IPS-18a (cell line): ENCODE data around the gene MAP3K12.
"Not testable (repeated sequence)": the region's sequence is repeated elsewhere in the genome, so short reads cannot be mapped to it uniquely, and the experiment has no call there.

Experiments
- H3K27ac ChIP-seq: one replicate; pipeline ENCODE4 v1.5.1; 2013; ENCODE audit warnings: low read length
- H3K27me3 ChIP-seq: one replicate; pipeline ENCODE4 v1.6.1; 2013; ENCODE audit warnings: mild to moderate bottlenecking, low read length; ENCODE audit not compliant: control insufficient read depth, insufficient read depth
- H3K36me3 ChIP-seq: one replicate; pipeline ENCODE4 v1.6.1; 2013; ENCODE audit warnings: low read depth, low read length; ENCODE audit not compliant: control insufficient read depth
- H3K4me1 ChIP-seq: one replicate; pipeline ENCODE4 v1.6.1; 2013; ENCODE audit warnings: low read depth, low read length; ENCODE audit not compliant: control insufficient read depth
- H3K4me3 ChIP-seq: one replicate; pipeline ENCODE4 v1.5.1; 2013; ENCODE audit warnings: low read length
- H3K9ac ChIP-seq: one replicate; pipeline ENCODE4 v1.6.1; 2013; ENCODE audit warnings: mild to moderate bottlenecking, low read length, moderate library complexity
- H3K9me3 ChIP-seq: one replicate; pipeline ENCODE4 v1.6.1; 2013; ENCODE audit warnings: low read depth, low read length; ENCODE audit not compliant: control insufficient read depth

MAP3K12 gene

DNA sequence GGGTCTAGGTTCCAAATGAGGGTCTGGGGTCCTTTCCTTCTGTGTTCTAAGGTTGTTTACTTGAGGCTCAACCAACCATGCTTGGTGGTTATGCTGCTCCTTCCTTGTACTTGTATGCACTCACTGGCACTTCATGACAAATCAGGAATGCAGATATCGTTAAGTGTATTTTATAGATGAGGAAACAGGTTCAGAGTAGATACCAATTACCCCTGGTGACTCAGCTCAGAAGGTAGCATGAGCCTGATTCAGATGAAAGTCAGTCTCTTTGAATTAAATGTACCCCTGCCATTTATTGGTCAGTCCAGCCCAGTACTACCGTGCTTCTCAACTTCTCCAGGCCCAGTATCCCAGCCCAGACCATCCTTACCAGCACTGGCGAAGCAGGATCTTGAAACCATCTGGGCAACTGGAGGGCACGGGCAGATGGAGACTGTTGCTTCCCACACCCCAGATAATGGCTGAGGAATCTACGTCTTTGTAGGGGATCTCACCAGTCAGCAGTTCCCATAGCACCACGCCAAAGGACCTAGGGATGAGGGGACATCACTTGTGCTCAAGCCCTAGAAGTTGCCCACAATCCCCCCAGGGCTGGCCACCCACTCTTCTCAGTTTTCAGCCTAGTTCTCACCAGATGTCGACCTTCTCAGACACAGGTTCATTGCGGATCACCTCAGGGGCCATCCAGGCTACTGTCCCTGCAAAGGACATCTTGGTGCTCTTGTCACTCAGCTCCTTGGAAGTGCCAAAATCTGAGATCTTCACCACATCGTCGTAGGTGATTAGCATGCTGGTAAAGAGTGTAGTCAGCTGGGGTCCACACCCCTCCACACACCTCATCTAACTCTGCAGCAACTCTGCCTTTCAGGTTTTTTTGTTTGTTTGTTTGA, 14.3 kb downstream of the MAP3K12 start:
- Histone ChIP-seq H3K9me3 (no peaks in the 10 kb centered on the region), H3K4me1 (no peaks in the 10 kb centered on the region), H3K4me3 (no peak overlapping the region), H3K9ac (no peak overlapping the region), H3K27ac (no peak overlapping the region), H3K36me3 (peaks cover 41% of the 10 kb centered on the region), H3K27me3 (no peaks in the 10 kb centered on the region)

DNA sequence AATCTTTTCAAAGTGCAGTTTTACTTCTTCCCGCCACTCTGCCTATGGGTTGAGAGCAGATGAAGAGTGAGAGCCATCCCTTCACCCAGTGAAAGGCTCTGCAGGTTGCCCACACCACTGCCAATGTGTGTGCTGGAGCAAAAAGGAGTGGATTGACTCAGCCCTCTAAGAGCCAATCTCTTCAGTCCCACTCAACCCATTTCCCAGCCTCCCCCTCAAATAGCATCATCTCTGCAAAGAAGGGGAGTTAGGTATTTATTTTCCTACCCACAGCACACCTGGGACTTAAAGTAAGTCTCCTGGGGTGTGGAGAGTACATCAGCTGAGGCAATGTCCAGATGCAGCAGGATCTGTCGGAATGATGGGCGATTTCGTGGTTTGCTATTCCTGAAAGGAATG, 15.3 kb downstream of the MAP3K12 start:
- no peak overlapping the region for H3K27ac ChIP-seq
- H3K4me1 ChIP-seq: no peaks in the 10 kb centered on the region
- H3K9me3 ChIP-seq: no peaks in the 10 kb centered on the region
- H3K9ac ChIP-seq: no peak overlapping the region
- no peak overlapping the region for H3K4me3 ChIP-seq
- H3K27me3 ChIP-seq: no peaks in the 10 kb centered on the region
- peaks cover 51% of the 10 kb centered on the region for H3K36me3 ChIP-seq

GRCh38 chr12:53483225-53483978, 15.9 kb downstream of the MAP3K12 start:
- Histone ChIP-seq H3K9ac (no peak overlapping the region), H3K4me3 (no peak overlapping the region), H3K36me3 (peaks cover 57% of the 10 kb centered on the region), H3K27ac (no peak overlapping the region), H3K9me3 (no peaks in the 10 kb centered on the region), H3K27me3 (no peaks in the 10 kb centered on the region), H3K4me1 (no peaks in the 10 kb centered on the region)

DNA sequence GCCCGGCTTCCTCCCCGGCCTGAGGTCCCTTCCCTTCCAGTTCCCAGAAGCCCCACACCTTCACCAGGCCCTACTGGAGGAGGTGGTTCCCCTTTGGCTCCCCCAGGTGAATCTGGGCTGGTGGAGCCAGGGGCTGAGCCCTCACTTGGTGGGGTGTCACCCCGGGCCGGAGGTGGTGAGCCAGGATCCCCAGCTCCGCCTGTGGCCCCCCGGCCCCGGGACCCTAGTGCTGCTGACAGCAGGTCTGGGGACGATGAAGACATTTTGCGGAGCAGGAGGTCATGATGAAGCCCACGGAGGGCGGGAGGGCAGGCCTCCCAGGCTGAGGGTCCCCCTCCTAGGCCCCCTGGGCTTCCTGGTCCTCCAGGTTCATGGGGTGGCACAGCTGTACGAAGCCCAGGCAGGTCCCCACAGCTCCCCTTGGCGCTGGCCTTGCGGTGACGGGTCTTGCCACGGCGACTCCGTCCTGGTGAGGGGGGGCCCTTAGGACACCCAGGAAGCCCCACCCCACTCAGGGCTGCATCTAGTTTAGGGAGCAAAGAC, 16.6 kb downstream of the MAP3K12 start:
- H3K9me3 ChIP-seq: no peaks in the 10 kb centered on the region
- H3K4me3 ChIP-seq: no peak overlapping the region
- no peak overlapping the region for H3K9ac ChIP-seq
- H3K4me1 ChIP-seq: no peaks in the 10 kb centered on the region
- peaks cover 64% of the 10 kb centered on the region for H3K36me3 ChIP-seq
- no peaks in the 10 kb centered on the region for H3K27me3 ChIP-seq
- no peak overlapping the region for H3K27ac ChIP-seq

DNA sequence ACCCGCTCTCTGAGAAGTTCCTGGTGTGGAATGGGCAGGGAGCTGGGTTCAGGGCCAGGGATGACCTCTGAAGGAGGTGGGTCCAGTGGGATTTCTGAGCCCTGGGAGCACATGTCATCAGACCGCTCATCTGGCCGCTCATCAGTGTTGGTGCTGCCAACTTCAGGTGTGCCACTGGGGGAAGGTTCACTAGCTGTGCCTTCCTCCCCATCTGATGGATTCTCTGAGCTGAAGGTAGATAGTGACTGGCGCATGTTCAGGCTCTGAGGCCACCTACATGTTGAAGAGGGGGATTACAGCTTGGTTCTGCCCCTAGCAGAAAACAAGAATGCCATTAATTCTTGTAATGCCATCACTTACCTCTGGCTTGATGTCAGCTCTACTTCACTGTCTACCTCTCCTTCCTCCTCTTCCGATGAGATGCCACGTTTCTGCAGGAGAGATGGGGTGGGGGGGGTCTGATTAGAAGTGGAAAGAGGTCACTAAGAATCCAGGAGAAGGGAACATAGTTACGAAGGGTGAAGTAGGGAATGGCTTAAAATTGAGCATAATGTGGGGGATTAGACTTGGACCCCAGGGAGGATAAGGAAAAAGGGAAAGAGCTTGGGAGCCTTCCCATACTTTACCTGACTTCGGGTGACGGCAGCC, 17.2 kb downstream of the MAP3K12 start:
- H3K4me1 ChIP-seq: no peaks in the 10 kb centered on the region
- no peak overlapping the region for H3K4me3 ChIP-seq
- no peaks in the 10 kb centered on the region for H3K9me3 ChIP-seq
- H3K27ac ChIP-seq: no peak overlapping the region
- H3K9ac ChIP-seq: no peak overlapping the region
- peaks cover 68% of the 10 kb centered on the region for H3K36me3 ChIP-seq
- H3K27me3 ChIP-seq: no peaks in the 10 kb centered on the region

DNA sequence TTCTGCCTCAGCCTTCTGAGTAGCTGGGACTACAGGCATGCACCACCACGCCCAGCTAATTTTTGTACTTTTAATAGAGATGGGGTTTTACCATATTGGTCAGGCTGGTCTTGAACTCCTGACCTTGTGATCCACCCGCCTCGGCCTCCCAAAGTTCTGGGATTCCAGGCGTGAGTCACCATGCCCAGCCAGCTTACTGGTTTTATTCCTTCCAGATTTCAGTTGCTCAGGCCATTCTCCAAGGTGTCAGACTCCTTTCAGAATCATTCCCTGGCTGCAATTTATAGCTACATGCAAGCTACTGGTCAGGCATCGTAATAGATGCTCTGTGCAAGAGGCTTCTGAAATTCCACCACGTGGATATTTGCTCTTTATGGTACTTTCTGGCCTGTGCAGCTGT, 17.8 kb downstream of the MAP3K12 start:
- not testable (repeated sequence) for H3K9me3 ChIP-seq, H3K4me1 ChIP-seq, H3K9ac ChIP-seq, H3K4me3 ChIP-seq, H3K27ac ChIP-seq, H3K27me3 ChIP-seq
- peaks cover 75% of the 10 kb centered on the region for H3K36me3 ChIP-seq

DNA sequence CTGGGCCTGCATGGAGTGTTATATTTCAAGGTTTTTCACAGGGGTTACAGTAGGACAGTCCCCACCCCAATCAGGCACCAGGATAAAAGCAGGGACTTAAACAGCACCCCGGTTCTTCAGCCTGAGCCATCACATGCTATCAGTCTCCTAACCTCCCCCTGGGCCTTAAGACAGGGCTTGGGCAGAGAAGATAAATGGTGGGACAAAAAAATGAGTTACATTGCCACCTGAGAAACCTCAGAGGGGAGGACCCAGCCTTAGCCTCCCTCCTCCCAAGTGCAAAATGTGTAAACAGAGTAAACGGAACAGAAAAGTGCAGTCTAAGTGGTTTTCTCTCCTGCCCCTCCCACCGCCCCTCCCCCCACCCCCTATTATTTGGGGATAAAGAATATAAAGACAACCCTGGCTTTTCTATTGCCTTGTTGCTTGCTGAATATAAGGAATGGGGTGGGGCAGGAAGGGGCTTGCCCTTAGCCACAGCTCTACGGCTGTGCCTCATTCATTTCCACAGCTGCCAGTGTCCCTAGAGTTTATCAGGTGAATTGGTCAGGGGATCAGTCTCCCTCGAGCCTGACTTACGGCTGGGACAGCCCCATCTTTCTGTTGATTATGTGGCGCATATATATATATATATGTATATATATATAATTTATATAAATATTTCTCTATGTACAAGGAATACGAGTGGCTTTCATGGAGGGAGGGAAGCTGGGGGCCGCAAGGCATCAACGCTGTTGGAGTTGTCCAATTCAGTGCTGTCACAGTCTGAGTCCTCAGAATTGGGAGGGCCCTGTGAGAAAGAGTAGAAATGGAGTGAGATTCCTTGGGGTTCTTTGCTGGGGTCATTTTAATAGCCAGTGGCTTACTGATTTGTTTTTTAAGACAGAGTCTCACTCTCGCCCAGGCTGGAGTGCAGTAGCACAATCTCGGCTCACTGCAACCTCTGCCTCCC, 18.5 kb downstream of the MAP3K12 start:
- Histone ChIP-seq H3K4me3 (no peak overlapping the region), H3K9me3 (no peaks in the 10 kb centered on the region), H3K27me3 (no peaks in the 10 kb centered on the region), H3K27ac (no peak overlapping the region), H3K4me1 (no peaks in the 10 kb centered on the region), H3K36me3 (peaks cover 79% of the 10 kb centered on the region), H3K9ac (no peak overlapping the region)

DNA sequence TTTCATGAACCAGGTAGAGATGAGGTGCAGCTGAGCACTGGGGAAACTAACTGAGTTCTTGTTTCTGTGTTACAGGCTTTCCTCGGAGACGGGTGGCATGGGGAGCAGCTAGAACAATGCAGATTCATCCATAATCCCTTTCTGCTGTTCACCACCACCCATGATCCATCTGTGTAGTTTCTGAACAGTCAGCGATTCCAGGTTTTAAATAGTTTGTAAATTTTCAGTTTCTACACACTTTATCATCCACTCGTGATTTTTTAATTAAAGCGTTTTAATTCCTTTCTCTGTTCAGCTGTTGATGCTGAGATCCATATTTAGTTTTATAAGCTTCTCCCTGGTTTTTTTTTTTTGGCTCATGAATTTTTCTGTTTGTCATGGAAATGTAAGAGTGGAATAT, 19.9 kb downstream of the MAP3K12 start:
- Histone ChIP-seq H3K9ac (no peak overlapping the region), H3K36me3 (peaks cover 79% of the 10 kb centered on the region), H3K27ac (no peak overlapping the region), H3K4me3 (no peak overlapping the region), H3K27me3 (no peaks in the 10 kb centered on the region), H3K4me1 (no peaks in the 10 kb centered on the region), H3K9me3 (no peaks in the 10 kb centered on the region)

GRCh38 chr12:53478865-53479264, 20.4 kb downstream of the MAP3K12 start:
- Histone ChIP-seq H3K4me1 (no peaks in the 10 kb centered on the region), H3K27me3 (no peaks in the 10 kb centered on the region), H3K4me3 (no peak overlapping the region), H3K27ac (no peak overlapping the region), H3K9me3 (no peaks in the 10 kb centered on the region), H3K9ac (no peak overlapping the region), H3K36me3 (peaks cover 79% of the 10 kb centered on the region)

GRCh38 chr12:53476769-53477209, 22.5 kb downstream of the MAP3K12 start:
- H3K9me3 ChIP-seq: no peaks in the 10 kb centered on the region
- no peaks in the 10 kb centered on the region for H3K4me1 ChIP-seq
- no peak overlapping the region for H3K4me3 ChIP-seq
- peaks cover 92% of the 10 kb centered on the region for H3K36me3 ChIP-seq
- peak overlapping the region; percentile 20 for H3K27ac ChIP-seq
- H3K27me3 ChIP-seq: no peaks in the 10 kb centered on the region
- no peak overlapping the region for H3K9ac ChIP-seq
